ENCODE measurements around the gene EML6. TPM values are rescaled to one million over a fixed set of nuclear protein-coding genes. Genes with fewer than 3 reads are reported as not detected.
"Not testable (repeated sequence)": the region's sequence is repeated elsewhere in the genome, so short reads cannot be mapped to it uniquely, and the experiment has no call there.

EML6 gene
- total RNA-seq, 2 experiments from 2014 or later, result 0.78 to 1.3 TPM

DNA sequence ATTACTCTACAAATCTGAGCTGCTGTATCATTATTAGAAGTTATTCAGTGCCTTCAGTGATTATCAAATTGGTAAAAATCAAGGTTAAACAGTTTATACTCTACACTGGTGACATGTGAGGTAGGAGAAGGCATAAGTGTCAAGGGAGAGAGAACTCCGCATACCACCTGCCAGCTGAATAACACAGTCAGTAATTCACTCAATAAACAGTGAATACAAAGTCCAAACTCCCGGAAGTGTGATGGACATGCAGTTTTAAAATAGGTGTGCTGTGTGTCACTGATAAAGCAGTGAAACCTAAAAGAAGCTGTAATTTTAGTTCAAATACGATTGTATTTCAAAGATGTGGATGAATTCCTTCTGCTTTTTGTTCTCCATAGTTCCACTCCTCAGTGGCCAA lies 149.8 kb downstream of the EML6 start:
- CTCF ChIA-PET; H3K36me3 Mint-ChIP-seq (ENCODE audit: low read depth); H3K9me3 Mint-ChIP-seq (ENCODE audit: insufficient read depth); H3K4me3 Mint-ChIP-seq; POLR2A ChIA-PET; DNase-seq; ATAC-seq; H3K27ac Mint-ChIP-seq; H3K4me1 Mint-ChIP-seq (ENCODE audit: low read depth); H3K27me3 Mint-ChIP-seq (ENCODE audit: low read depth): not testable (repeated sequence)

DNA sequence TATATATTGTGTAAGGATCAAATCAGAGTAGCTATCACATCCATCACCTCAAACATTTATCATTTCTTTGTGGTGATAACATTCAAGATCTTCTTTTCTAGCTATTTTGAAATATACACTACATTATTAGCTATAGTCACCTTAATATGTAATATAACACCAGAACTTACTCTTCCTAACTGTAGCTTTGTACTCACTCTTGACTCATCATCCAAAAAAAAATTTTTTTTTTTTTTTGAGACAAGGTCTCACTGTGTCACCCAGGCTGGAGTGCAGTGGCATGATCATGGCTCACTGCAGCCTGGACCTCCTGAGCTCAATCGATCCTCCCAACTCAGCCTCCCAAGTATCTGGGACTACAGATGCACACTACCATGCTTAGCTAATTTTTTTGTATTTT lies 153.3 kb downstream of the EML6 start:
- no peaks in the 10 kb centered on the region for H3K4me1 Mint-ChIP-seq (ENCODE audit: low read depth)
- H3K27me3 Mint-ChIP-seq (ENCODE audit: low read depth), result peaks cover 2% of the 10 kb centered on the region
- no peaks in the 10 kb centered on the region for H3K9me3 Mint-ChIP-seq (ENCODE audit: insufficient read depth)
- no peak overlapping the region for H3K27ac Mint-ChIP-seq
- DNase-seq (no peak), ATAC-seq (no peak)
- H3K4me3 Mint-ChIP-seq, result no peak overlapping the region
- H3K36me3 Mint-ChIP-seq (ENCODE audit: low read depth), result no peaks in the 10 kb centered on the region
- CTCF ChIA-PET, result interaction anchor here (0.9 to 1.2 kb wide), 3 partner anchors 14 to 38 kb away, joined by 3 read pairs; no protein-coding TSS in a partner anchor
- POLR2A ChIA-PET, result no interaction called here

DNA sequence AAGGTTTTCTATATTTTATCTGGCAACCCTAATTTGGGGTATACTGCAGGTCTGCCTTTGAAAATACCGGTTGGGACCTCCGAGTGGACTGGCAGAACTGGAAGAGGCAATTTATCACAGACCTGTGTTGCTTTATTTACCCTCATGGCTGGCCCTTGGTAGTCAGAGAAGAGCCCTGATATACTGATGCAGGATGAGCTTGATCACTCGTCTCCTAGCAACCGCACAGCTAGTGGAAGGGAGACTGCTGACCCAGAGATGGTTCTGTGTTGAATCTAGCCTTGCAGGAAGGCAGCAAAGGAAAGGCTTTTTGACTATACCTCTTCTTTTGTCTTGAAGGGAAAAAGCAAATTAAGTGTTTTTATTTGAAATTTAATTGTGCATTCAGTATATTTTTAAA lies 154.7 kb downstream of the EML6 start:
- H3K27ac Mint-ChIP-seq, result no peak overlapping the region
- no peak overlapping the region for H3K4me3 Mint-ChIP-seq
- H3K27me3 Mint-ChIP-seq (ENCODE audit: low read depth), result peaks cover 2% of the 10 kb centered on the region
- ChIA-PET POLR2A (no interaction called here), CTCF (no interaction called here)
- H3K9me3 Mint-ChIP-seq (ENCODE audit: insufficient read depth), result no peaks in the 10 kb centered on the region
- DNase-seq, result no peak
- no peak for ATAC-seq
- H3K4me1 Mint-ChIP-seq (ENCODE audit: low read depth), result no peaks in the 10 kb centered on the region
- no peaks in the 10 kb centered on the region for H3K36me3 Mint-ChIP-seq (ENCODE audit: low read depth)

DNA sequence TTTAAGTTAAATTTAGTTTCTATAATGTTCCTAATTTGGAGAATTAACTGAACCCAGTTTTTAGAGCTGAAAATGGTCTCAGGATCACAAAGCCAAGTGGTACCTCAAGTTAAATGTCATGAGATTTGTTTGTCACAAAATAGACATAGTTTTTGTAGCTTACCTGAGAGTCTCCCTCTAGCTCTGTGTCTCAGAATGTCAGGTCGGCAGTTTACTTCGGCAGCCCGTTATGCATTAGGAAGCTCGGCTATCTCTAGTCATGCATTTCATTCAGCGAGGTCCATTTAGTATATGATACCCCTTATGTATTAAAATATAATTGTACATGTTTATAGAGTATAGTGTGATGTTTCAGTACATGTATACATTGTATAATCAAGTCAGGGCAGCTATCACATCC lies 155.6 kb downstream of the EML6 start:
- H3K27me3 Mint-ChIP-seq (ENCODE audit: low read depth), result peaks cover 5% of the 10 kb centered on the region
- no peaks in the 10 kb centered on the region for H3K36me3 Mint-ChIP-seq (ENCODE audit: low read depth)
- no peak for ATAC-seq
- H3K27ac Mint-ChIP-seq, result no peak overlapping the region
- ChIA-PET POLR2A (no interaction called here), CTCF (no interaction called here)
- DNase-seq, result no peak
- no peaks in the 10 kb centered on the region for H3K4me1 Mint-ChIP-seq (ENCODE audit: low read depth)
- no peaks in the 10 kb centered on the region for H3K9me3 Mint-ChIP-seq (ENCODE audit: insufficient read depth)
- no peak overlapping the region for H3K4me3 Mint-ChIP-seq

DNA sequence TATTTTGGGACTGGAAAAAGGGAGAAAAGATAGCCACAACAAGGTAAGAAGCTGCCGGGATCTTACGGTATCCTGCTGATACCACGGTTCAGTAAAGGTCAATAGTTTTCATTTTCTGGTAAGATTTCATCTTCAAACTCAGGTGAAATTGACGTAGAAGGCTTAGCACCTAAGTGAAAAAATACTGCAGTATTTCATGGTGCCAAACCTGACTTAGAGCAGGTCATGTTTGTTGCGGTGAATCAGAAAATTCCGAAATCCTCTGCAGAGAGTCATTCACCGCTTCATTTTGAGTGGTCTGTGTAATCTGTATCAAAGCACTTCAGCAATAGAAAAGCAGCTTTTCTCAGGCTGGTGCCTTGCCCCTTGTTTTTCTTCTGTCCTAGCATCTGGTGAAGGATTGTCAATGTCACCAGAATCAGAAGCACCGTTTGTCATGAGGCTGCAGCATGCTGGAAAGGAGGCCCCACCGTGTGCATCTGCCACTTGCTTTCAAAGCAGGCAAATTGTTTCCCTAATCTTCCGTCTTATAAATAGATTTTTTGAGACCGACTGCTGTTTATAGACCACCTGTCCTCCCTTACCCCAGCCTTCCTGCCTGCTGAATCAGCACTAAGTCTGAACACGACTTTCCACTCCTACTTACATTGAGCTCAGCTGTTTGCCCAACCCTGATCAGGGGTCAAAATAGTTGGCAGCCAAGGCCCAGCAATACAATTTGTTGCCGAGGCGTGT lies 156.3 kb downstream of the EML6 start:
- peaks cover 5% of the 10 kb centered on the region for H3K27me3 Mint-ChIP-seq (ENCODE audit: low read depth)
- POLR2A ChIA-PET, result no interaction called here
- H3K36me3 Mint-ChIP-seq (ENCODE audit: low read depth), result no peaks in the 10 kb centered on the region
- no peak for ATAC-seq
- CTCF ChIA-PET, result interaction anchor here (1.1 kb wide), 1 partner anchor 22 kb away, joined by 3 read pairs; no protein-coding TSS in a partner anchor
- no peaks in the 10 kb centered on the region for H3K4me1 Mint-ChIP-seq (ENCODE audit: low read depth)
- DNase-seq, result no peak
- no peak overlapping the region for H3K4me3 Mint-ChIP-seq
- no peaks in the 10 kb centered on the region for H3K9me3 Mint-ChIP-seq (ENCODE audit: insufficient read depth)
- H3K27ac Mint-ChIP-seq, result no peak overlapping the region

DNA sequence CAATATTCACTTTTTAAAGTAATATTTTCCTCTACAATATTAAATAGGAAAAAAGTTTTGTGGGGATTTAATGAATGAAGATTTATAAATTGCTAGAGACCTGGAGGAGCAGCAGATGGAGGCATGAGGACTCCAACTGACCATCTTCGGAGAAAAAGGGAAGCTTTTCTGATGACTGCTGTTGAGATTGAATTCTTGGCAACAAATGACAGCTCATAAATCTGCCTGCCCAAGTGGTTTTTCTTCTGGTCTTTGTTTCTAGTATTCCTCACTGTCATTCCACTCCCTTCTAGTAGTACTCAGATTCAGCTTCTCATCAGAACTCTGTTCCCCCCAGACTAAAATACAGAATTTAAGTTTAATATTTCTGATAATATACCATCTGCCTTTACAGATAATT lies 157.0 kb downstream of the EML6 start:
- ChIA-PET CTCF (interaction anchor here (1.1 kb wide), 1 partner anchor 22 kb away, joined by 3 read pairs; no protein-coding TSS in a partner anchor), POLR2A (no interaction called here)
- H3K4me3 Mint-ChIP-seq, result no peak overlapping the region
- no peak for DNase-seq
- H3K36me3 Mint-ChIP-seq (ENCODE audit: low read depth), result no peaks in the 10 kb centered on the region
- H3K27me3 Mint-ChIP-seq (ENCODE audit: low read depth), result peaks cover 5% of the 10 kb centered on the region
- no peak overlapping the region for H3K27ac Mint-ChIP-seq
- no peak for ATAC-seq
- H3K9me3 Mint-ChIP-seq (ENCODE audit: insufficient read depth), result no peaks in the 10 kb centered on the region
- H3K4me1 Mint-ChIP-seq (ENCODE audit: low read depth), result no peaks in the 10 kb centered on the region

DNA sequence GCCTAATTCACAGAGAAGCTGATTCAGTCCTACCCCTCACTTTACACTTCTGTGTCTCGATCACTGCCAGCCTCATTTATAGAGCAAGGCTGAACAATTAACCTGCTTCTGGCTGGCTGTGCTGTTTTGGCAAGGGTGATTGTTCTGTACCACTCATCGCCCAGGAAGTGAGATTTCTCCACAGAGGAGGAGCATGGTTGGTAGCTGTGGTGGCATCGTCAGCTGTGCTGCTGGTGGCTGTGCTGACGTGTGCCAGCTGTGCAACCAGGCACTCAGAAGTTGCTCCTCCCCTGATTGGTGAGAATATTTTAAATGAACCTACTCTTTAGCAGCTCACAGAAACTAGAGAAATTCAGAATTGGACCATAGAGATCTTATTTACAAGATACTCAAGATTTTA lies 158.3 kb downstream of the EML6 start:
- POLR2A ChIA-PET, result no interaction called here
- no peak overlapping the region for H3K27ac Mint-ChIP-seq
- ATAC-seq (no peak), DNase-seq (no peak)
- no peak overlapping the region for H3K4me3 Mint-ChIP-seq
- H3K9me3 Mint-ChIP-seq (ENCODE audit: insufficient read depth), result no peaks in the 10 kb centered on the region
- no peaks in the 10 kb centered on the region for H3K36me3 Mint-ChIP-seq (ENCODE audit: low read depth)
- no peaks in the 10 kb centered on the region for H3K4me1 Mint-ChIP-seq (ENCODE audit: low read depth)
- CTCF ChIA-PET, result no interaction called here
- H3K27me3 Mint-ChIP-seq (ENCODE audit: low read depth), result peaks cover 5% of the 10 kb centered on the region

DNA sequence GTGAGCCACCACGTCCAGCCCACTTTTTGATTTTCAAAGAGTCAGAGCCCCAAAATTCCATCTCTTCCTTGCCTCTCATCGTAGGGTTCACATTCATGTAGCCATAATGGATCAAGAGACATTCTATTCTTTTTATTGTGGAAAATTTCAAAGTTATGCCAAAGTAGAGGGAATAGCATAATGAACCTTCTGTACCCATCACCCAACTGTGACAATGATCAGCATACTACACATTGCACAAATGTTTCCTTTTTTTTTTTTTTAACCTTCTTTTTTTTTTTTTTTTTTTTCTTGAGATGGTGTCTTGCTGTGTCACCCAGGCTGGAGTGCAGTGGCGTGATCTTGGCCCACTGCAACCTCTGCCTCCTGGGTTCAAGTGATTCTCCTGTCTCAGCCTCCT lies 162.4 kb downstream of the EML6 start:
- Mint-ChIP-seq H3K4me3 (no peak overlapping the region), H3K27me3 (ENCODE audit: low read depth) (peaks cover 14% of the 10 kb centered on the region), H3K36me3 (ENCODE audit: low read depth) (no peaks in the 10 kb centered on the region), H3K4me1 (ENCODE audit: low read depth) (no peaks in the 10 kb centered on the region), H3K27ac (no peak overlapping the region), H3K9me3 (ENCODE audit: insufficient read depth) (no peaks in the 10 kb centered on the region)
- no peak for DNase-seq
- POLR2A ChIA-PET, result no interaction called here
- ATAC-seq, result no peak
- CTCF ChIA-PET, result no interaction called here

DNA sequence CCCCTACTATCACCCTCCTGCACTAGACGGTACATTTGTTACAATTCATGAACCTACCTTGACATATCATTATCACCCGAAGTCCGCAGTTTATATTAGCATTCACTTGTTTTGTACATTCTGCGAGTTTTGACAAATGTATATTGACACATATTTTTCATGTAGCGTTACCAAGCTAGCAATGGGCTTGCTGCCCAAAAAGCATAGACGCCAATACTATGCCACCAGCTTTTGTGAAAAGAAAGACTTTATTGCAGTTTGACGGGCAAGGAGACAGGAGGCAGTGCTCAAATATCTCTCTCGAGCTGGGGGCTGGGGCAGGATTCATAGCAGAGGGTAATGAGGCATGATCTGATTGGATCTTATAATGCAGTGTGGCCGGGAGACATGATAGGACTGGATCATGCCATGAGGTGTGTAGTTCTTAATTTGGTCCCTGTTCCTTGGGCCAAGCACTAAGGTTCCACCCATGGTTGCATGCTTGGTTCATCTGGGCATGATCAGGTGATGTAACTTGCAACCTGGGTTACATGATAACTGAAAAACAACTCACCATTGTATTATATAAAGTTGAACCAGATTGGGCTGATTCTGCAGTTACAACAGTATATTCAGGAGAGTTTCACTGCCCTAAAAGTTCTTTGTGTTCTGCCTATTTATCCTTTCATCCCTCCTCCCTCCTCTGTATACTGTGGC lies 164.5 kb downstream of the EML6 start:
- no peaks in the 10 kb centered on the region for H3K36me3 Mint-ChIP-seq (ENCODE audit: low read depth)
- POLR2A ChIA-PET, result no interaction called here
- H3K27ac Mint-ChIP-seq, result no peak overlapping the region
- peaks cover 14% of the 10 kb centered on the region for H3K27me3 Mint-ChIP-seq (ENCODE audit: low read depth)
- CTCF ChIA-PET, result no interaction called here
- DNase-seq (no peak), ATAC-seq (no peak)
- H3K4me3 Mint-ChIP-seq, result no peak overlapping the region
- H3K9me3 Mint-ChIP-seq (ENCODE audit: insufficient read depth), result no peaks in the 10 kb centered on the region
- no peaks in the 10 kb centered on the region for H3K4me1 Mint-ChIP-seq (ENCODE audit: low read depth)

DNA sequence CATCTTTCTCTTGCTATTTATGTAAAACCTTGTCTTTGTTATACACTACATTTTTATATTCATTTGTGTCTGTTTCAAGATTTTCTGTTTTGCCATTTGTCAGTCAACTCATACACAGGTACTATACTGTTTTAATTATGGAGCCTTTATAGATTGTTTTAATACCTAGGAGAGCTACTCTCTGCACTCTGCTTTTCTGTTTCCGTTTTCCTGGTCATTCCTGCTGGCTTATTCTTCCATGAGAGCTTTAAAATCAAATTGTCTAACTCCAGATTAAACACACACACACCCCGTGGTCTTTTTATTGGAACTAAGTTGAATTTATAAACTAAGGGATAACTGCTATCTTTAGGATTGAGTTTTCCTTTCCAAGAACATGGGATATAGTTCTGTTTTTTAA lies 165.6 kb downstream of the EML6 start:
- CTCF ChIA-PET, result no interaction called here
- no peak for DNase-seq
- Mint-ChIP-seq H3K36me3 (ENCODE audit: low read depth) (no peaks in the 10 kb centered on the region), H3K4me1 (ENCODE audit: low read depth) (no peaks in the 10 kb centered on the region), H3K27ac (no peak overlapping the region), H3K9me3 (ENCODE audit: insufficient read depth) (no peaks in the 10 kb centered on the region), H3K4me3 (no peak overlapping the region), H3K27me3 (ENCODE audit: low read depth) (peaks cover 12% of the 10 kb centered on the region)
- POLR2A ChIA-PET, result no interaction called here
- no peak for ATAC-seq

DNA sequence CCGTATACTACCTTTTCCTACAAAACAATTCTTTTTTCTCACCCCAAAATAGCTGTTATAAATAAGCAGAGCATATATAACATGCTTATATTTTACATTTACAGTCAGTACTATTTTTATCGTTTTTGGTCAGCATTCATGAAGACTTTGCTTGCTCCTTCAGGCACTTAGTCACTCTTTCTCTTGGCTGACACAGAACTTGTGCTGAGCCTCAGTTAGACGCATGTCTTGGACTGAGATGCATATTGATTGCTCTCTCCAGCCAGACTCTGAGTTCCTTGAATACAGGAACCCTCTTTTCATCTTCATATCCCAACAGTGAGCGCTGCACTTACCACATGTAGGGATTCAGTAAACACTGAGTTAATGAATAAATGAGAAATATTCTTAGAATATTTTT lies 168.4 kb downstream of the EML6 start:
- CTCF ChIA-PET, result no interaction called here
- H3K27me3 Mint-ChIP-seq (ENCODE audit: low read depth), result peaks cover 12% of the 10 kb centered on the region
- no peak for ATAC-seq

DNA sequence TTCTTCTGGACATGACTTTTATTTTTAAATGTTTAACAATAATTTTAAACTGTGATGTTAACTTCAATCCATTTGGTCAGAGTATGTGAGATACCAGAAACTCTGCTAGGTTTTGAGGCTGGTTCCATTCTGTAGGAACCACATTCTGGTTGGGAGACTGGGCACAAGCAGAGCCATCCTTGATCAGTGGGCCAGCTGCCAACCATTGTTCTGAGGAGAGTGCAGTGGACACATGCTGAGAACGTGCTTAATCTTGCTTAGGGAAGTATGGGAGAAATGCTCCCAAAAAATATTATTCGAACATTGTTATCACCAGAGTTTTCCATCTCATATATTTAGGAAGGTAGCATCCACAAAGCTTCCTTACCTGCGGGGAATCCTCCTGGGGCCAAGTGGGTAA lies 171.0 kb downstream of the EML6 start:
- CTCF ChIA-PET, result no interaction called here
- ATAC-seq, result no peak
- Mint-ChIP-seq H3K36me3 (ENCODE audit: low read depth) (no peaks in the 10 kb centered on the region), H3K9me3 (ENCODE audit: insufficient read depth) (no peaks in the 10 kb centered on the region), H3K4me3 (no peak overlapping the region), H3K27me3 (ENCODE audit: low read depth) (no peaks in the 10 kb centered on the region), H3K4me1 (ENCODE audit: low read depth) (peaks cover 6% of the 10 kb centered on the region), H3K27ac (no peak overlapping the region)
- DNase-seq, result no peak
- POLR2A ChIA-PET, result no interaction called here

More for the DNA sequence above, 168.4 kb downstream of the EML6 start:
- POLR2A ChIA-PET, result no interaction called here
- H3K9me3 Mint-ChIP-seq (ENCODE audit: insufficient read depth), result no peaks in the 10 kb centered on the region
- H3K4me1 Mint-ChIP-seq (ENCODE audit: low read depth), result no peaks in the 10 kb centered on the region
- H3K4me3 Mint-ChIP-seq, result no peak overlapping the region
- H3K36me3 Mint-ChIP-seq (ENCODE audit: low read depth), result no peaks in the 10 kb centered on the region
- no peak overlapping the region for H3K27ac Mint-ChIP-seq
- DNase-seq, result no peak

Data from activated CD8-positive, alpha-beta T cell treated with anti-CD3 and anti-CD28 coated beads, Interleukin-2, amount 10 ng/mL, durations not matched to agents 7 days and 5 days (primary cell).